Activated T-helper 1 cell treated with anti-CD3 and anti-CD28 coated beads, Interleukin-2, amount 50 U/mL, for 16 hours (primary cell): ENCODE measurements around the gene MTFR2.

ENCODE experiments used
- DNase-seq, 2 donors: peaks; one replicate each; pipeline ENCODE4 v3.0.0-alpha.2; 2020; ENCODE audit warnings: low read depth in 1 of 2, low spot score in 1 of 2

MTFR2 gene

DNA sequence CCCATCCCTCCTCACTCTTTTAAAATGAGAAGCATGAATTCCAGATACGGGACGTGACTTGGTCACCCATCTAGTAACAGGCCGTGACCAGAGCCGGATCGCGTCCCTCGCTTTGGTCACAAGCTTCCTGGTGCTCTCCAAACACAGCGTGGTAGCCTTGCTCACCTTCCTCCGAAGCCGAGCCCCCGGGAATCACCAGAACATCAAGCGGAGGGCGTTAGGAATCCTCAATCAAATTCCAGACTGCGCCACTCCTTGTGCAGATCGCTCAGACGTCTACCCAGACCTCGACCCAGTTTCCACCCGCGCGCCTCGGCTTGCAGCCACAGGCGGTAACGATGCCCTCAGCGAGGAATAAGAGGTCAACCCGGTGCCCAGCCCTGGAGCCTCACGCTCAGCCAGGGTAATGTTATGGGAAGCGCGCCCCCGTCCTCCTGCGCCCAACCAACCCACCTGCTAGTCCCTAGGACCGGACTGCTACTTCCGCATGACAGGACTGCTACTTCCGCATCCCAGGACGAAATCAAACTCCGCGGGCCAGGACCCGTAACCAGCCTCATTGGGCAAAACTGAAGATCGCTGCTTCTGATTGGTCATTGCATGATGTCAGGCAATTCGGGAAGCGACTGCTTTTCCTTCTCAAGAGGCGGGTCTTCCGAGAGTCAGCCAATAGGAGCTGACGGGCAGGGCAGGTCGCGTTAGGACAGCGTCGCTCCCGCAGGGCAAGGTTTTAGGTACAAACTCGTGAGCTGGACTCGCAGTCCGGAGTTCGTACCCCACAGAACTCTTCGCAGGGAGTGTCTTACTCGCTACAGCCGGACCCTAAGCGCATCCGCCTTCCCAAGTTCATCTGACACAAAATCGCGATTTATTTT lies at the start of gene MTFR2:
TSS of gene MTFR2 (minus strand) at position 501 of the 875 bp plus-strand sequence. CDS start 1,212 bp downstream, outside the sequence.
- peak; percentile 77 to 83 for DNase-seq

DNA sequence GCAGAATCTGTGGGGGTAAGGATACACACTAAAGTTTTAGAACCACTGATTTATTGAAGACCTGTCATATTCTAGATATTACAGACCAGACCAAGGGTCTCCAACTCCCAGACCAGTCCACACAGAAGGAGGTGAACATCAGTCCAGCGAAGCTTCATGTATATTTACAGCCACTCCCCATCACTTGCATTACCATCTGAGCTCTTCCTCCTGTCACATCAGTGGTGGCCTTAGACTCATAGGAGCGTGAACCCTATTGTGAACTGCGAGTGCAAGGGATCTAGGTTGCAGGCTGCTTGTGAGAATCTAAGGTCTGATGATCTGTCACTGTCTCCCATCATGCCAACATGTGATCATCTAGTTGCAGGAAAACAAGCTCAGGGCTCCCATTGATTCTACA lies 44.5 kb upstream of the MTFR2 start:
- DNase-seq = no peak

DNA sequence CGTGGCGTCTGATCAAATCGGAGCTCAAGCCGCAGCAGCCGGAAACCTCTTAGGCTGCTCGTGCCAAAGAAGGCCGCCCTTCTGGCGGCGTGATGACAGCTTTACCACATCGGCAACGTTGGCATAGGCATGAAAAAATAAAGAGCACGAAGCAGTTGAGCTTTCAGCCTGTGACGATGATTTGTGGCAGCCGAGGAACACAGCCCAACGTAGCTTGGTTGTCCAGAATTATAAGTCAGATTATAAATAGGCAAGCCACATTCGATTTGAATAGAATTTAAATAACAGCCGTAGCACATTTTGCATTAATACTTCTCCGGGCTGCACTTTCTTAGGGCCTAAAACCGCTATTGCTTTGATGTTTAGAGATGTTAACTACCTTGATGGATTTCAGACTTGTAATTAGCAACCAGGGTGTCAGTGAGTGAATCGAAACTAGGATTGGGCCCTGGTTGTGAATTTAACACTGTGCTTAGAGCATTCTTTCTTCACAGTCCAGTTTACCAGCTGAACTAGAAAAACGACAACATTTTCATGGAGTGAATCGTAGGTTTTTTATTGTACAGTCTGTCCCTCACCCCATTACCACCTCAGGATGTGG lies 40.4 kb upstream of the MTFR2 start:
- peak; percentile 61 to 66 for DNase-seq

DNA sequence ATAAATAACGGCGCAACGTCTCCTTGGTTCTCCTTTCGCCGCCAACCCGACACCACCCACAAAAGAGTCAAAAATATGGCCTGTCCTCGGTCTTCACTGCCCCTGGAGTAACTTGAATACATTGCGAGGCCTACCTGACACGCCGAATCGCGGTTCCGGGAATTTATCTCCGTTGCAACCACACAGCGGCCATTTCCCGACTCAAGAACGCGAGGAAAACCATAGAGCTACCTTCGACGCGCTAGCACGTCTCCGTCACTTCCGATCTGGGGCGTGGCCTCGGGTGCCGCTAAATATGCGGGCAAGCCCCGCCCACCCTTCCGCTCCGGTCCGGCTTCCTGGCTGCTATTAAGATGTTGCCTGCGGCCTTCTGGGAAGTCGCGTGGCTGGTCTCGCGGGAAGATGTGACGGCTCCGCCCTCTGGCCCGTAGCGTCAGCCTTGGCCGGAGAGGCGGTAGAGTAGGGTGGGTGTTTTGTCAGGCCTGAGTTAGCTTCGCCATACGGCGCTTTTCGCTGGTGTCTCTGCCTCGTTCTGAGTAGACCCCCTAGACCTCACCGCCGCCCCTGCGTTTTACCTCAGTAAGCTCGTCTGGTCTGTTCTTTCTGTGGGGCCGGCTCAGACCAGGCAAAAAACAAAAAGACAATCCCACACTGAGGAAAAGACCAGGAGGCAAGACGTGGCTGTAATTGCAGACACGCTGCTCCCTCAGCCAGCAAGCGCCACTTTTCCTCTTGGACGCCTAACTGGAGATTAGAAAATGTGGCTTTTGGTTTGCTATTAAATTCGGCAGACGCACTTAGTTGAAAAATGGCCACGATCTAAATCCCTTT lies 39.7 kb upstream of the MTFR2 start, which contains the start of gene BCLAF1:
TSS of gene BCLAF1 (minus strand) at position 268 of the 831 bp plus-strand sequence. CDS start 9,980 bp downstream, outside the sequence.
- peak; percentile 98 to 99 for DNase-seq

DNA sequence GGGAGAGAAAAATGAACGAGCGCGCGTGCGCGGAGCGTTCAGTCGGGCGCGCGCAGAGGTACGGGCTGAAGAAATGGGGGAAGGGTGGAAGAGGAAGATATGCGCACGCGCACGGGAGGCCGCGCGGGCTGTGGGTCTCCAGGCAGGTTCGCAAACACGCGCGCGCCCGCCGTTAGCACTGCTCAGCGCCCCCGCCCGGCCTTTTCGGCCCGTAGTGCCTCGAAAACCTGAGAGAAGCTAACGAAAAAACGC lies 39.1 kb upstream of the MTFR2 start:
- DNase-seq = peak; percentile 85 to 90

DNA sequence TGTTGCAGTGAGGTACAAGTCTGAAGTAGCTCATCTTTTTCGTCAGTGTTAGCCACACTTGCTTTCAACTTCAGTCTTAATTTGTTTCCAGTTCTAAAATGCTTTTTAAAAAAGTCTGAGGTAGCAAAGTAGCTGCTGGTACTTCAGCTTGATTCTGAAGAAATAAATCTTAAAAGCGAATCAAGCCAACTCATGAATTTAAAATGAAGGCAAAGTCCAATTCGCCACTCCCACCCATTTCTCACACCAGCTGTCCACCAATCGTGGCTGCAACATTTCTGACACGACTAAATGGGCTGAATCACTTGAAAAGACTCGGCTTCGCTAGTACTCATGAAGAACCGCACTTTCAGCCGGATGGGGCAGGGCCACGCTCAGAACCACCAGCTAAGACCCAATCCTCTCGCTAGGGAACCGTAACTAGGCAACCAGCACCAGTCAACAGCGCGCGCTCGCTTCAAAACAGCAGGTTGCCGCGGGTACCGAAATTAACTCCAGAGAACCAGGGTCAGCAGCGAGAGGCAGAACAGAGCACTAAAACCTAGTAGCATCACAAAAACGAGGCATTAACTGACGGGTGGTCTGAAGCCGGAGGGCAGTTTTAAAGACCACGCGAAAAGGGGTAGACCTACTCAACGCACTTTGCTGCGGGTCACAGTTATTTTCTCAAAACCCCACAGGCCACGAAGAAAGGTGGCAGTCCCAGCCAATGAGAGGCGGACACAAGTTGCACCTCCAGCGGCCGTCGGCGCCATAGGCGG lies 38.6 kb upstream of the MTFR2 start:
- peak; percentile 70 to 81 for DNase-seq

DNA sequence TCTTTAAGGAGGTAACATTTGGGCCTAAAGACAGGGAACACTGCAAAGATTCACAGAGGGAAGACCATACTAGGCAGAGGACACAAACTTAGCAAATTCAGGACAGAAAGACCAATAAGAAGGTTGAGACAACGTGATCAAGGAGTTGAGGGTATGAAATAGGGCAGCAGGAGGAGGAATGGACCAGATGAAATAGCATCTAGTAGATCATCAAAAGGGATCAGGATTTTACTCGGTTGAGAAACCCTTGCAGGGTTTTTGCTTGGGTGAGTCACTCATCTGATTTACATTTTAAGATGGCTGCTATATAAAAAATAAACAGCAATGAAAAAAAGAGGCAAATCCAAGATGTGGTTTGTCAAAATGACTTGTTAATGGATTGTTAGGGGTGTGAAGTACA lies 34.8 kb upstream of the MTFR2 start:
- DNase-seq = no peak

DNA sequence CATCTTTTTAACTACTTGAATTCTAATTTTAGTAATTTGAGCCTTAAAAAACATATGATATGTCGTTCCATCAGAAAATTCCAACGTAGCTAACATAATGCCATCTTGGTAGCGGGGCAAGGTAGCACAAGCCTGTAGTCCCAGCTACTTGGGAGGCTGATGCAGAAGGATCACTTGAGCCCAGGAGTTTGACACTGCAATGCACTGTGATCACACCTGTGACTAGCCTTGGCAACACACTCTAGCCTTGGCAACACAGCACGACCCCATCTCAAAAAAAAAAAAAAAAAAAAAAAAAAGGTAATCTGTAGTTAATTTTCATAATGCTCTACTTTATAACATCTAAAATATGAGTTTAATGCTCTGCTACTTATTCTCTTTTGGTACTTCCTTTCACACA lies 32.8 kb upstream of the MTFR2 start:
- DNase-seq = no peak

DNA sequence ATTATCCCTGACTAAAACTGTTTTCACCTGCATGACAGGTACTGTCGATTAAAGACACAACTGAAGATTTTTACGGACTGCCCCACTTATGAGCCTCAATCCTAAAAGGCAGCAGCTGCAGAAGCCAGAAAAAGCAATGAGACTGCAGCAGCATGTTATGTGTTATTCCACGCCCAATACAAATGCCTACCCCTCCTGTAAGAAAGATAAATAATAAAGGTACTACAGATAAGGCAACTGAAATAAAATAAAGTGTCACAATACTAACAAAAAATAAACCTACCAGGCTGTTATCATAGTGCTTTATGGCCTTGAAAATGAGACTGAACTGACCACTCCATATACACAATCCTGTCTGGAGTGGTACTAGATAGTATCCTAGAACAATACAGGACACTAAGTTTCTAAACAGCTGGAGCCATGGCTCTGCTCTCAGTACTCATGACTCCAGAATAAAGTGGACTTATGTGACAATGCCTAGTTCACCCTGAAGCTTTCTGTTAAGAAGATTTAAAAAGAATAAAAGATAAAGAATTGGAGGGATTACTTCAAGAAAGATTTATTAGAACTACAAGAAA lies 30.0 kb upstream of the MTFR2 start:
- DNase-seq = no peak

DNA sequence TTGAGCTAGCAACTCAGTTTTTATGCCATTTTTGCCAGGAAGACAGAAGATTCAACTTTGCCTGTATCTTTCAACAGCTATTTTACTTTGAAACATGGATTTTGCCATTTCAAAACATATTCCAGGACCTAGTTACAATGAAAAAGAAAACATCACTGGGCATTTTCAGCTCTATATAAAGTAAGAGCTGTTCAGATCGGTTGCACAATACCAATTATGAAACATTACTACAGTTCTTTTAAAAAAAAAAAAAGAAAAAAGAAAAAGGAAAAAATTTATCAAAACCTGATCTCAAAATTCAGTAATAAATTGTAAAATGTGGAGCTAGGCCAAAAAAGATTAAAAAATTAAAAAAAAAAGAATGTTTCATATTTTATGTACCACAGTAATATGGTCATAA lies 24.0 kb upstream of the MTFR2 start:
- no peak for DNase-seq

DNA sequence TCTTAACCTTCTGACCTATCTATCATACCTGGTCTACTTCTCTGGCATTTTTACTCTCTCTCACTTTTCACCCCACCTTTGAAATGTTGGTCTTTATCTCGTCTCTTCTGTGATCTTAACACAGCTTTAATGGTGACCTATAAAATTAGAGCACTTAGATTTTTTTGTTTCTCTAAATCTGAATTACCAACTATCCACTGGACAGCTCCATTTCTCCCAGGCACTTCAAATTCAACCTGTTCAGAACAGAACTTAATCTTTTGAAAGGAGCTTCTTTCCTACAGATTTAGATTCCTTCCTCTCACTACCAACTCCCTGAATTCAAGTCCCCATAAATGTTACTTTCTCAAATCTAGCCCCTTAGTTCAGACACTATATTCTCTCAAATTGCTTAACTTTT lies 15.0 kb upstream of the MTFR2 start:
- no peak for DNase-seq

DNA sequence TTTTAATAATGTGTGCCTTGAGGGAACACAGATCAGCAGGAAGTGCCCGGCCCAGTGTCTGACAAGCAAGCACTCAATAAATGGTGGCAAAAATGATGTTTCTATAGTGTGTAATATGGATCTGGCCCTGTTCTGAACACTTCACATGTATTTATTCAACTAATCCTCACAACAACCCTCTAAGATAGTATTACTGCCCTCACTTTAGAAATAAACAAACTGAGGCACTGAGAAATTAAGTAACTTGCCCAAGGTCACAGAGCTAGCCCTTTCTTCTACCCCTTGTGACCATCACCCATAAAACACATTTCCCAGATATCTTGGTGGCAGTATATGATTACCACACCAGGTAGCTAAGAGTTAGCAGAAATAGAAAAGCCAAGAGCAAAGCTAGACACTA lies 12.8 kb upstream of the MTFR2 start:
- no peak for DNase-seq

DNA sequence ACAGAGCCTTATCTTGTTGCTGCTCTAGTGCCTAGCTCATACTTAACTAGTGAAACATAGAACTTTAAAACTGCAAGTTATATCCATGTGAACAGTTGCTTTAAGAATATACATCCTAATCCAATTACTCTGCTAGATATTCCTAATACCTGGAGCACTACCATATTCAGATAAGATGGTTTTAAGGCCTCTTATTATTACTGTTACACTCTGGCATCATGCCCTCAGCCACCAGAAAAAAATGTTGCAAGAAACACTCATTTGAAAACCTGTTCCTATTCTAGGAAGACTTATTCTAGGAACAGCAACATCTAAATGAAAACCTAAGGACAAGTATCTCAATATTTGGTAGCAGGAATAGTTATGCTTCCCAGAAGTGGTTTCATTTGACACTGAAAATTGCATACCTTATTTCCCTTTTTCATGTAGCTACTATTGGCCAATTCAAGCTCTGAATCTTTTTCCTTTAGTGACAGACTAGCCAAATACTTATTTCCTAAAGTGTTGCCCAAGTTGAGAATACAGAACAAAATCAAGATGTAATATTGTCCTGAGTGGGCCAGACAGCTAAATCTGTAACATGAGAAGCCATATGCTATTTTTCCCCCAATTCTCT lies 4.8 kb upstream of the MTFR2 start:
- DNase-seq = no peak

DNA sequence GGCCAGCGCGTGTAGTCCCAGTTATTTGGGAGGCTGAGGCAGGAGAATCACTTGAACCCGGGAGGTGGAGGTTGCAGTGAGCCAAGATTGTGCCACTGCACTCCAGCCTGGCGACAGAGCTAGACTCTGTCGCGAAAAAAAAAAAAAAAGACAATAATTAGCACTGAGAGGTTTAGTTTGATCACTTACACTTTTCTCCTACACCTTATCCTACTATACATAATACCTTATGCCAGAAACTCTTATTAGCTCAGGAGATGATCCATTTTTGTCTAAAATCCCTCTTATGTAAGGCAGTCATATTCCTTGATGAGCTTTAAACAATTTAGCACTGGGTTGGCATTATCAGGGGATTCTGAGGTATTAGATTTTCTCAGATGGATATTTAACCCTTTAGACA lies 3.6 kb upstream of the MTFR2 start:
- DNase-seq = no peak

DNA sequence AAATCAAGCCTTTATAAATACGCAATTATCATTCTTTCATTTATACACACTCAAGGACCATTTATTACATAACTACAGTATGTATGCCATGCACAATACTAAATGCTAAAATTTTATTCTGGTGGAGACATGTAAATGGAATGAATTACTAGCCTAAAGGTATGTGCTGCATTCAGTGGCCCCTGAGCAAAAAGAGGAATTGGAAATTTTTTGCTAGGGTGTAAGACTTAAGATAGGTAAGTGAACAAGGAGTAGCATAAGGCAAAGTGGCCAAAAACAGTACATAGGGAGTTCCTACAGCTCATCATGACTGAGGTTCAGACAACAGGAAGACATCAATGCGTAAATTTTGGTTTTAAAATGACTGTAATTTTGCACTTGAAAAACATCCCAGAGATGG lies 2.3 kb upstream of the MTFR2 start:
- no peak for DNase-seq

DNA sequence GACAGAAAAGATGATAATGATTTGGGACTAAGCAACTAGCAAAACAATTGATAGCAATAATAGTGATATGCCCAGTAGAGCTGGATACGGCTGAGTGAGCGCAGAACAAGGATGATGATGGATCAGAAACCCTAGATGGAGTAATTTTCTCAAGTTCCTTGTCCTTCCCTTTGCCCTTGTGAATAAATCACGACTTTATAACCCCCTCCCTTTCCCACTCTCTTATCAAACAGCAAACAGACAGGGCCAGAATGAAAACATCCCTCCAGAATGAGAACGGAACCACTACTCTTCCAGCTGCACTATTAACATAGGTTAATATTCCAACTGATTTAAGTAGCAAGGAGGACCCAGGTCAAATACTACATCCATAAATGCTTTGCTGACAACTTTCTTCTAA lies 1.3 kb upstream of the MTFR2 start:
- no peak for DNase-seq

DNA sequence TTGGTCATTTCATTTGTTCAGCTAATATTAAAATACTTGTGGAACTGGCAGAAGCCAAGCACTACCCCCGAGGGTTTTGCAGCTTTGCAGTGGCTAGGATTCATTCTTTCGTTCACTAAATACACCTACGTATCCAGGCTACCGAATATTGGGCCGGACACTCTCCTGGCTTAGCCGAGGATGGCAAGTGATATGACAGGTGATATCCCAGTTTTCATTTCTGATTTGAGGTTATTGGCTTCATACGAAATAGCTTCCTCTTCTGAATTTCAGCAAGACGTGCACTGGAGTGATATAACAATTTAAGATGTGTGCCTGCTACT lies 536 bp upstream of the MTFR2 start:
- no peak for DNase-seq

DNA sequence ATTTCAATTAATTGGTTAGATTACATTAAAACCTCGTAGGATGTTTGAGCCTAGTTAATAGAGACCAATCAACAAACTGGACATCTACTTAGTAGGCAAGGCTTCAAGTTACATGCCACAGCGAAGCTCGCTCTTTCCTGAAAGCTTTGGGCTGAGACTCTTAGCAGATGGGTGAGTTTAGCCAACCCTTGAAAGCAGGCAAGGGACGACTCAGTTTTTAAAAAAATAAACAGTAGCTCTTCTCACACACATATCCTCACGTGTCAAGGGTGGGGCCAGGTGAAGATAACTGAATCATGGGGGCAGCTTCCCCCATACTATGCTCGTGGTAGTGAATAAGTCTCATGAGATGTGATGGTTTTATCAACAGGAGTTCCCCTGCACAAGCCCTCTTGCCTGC lies 775 bp downstream of the MTFR2 start:
- no peak for DNase-seq

DNA sequence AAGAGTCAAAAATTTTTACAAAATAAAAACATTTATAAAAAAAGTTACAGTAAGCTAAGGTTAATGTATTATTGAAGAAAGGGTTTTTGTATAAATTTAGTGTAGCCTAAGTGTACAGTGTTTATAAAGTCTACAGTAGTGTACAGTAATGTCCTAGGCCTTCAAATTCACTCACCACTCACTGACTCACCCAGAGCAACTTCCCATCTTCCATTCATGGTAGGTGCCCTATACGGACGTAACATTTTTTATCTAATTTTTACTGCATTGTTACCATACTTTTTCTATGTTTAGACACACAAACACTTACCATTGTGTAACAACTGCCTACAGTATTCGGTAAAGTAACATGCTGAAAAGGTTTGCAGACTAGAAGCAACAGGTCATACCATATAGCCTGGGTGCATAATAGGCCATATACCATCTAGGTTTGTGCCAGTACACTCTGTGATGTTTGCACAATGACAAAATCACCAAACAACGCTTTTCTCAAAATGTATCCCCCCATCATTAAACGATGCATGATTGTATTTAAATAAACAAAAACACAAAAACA lies 6.0 kb downstream of the MTFR2 start:
- no peak for DNase-seq
